Kidney (tissue), 14 donors: ENCODE data around the gene AP1M1. TPM values are rescaled to one million over a fixed set of nuclear protein-coding genes. Genes with fewer than 3 reads are reported as not detected.

Experiments
- DNase-seq, 5 donors: peaks; one replicate each; pipeline ENCODE4 v3.0.0-alpha.2; 2013 to 2020
- FAIRE-seq: peaks from 2 replicates; lab custom pipeline; 2012; peaks lifted over from hg19 to GRCh38; lab: Jason Lieb, UNC
- H3K27ac ChIP-seq, 2 donors: one replicate each; pipeline ENCODE4 v1.7.0; 2013; ENCODE audit warnings: low read depth in 2 of 2, low read length in 2 of 2, inconsistent platforms in 1 of 2
- H3K27me3 ChIP-seq: one replicate; pipeline ENCODE4 v1.7.1; 2013; ENCODE audit warnings: low read length, inconsistent platforms; ENCODE audit not compliant: control insufficient read depth, insufficient read depth
- H3K36me3 ChIP-seq, 3 donors: one replicate each; pipeline versions ENCODE4 v1.7.0 to v1.7.1; 2013; ENCODE audit warnings: low read length in 3 of 3, control low read depth in 1 of 3, inconsistent platforms in 1 of 3; ENCODE audit not compliant: insufficient read depth in 3 of 3, control insufficient read depth in 2 of 3
- H3K4me1 ChIP-seq, 3 donors: one replicate each; pipeline versions ENCODE4 v1.7.0 to v1.7.1; 2013; ENCODE audit warnings: low read length in 3 of 3, inconsistent platforms in 1 of 3, low read depth in 1 of 3; ENCODE audit not compliant: control insufficient read depth in 2 of 3, insufficient read depth in 2 of 3
- H3K4me3 ChIP-seq, 3 donors: one replicate each; pipeline versions ENCODE4 v1.7.0 to v1.8.1; 2013; ENCODE audit warnings: low read length in 3 of 3, control low read depth in 1 of 3, inconsistent platforms in 1 of 3
- H3K9ac ChIP-seq, 3 donors: one replicate each; pipeline versions ENCODE4 v1.7.0 to v1.7.1; 2013; ENCODE audit warnings: low read length in 3 of 3, control low read depth in 1 of 3, inconsistent platforms in 1 of 3
- H3K9me3 ChIP-seq, 3 donors: one replicate each; pipeline versions ENCODE4 v1.7.0 to v1.7.1; 2013; ENCODE audit warnings: low read length in 3 of 3, control low read depth in 1 of 3, inconsistent platforms in 1 of 3; ENCODE audit not compliant: control insufficient read depth in 2 of 3, insufficient read depth in 1 of 3
- intact Hi-C: fragments of 100-400 bp; cut with DNase I; formaldehyde crosslinking; loops from one replicate; pipeline ENCODE4 v1.11.1; 2022
- polyA plus RNA-seq: library from polyadenylated mRNA; stranded (reverse); fragments of 350-450 nt; fragmentation: Illumina TruSeq; extraction: RNeasy Lipid Tissue Mini Kit (QIAGEN cat#74804); gene quantifications from one replicate; pipeline ENCODE4 v1.2.3, GENCODE V29; 2014; ENCODE audit warnings: low read depth, low replicate concordance; ENCODE audit not compliant: insufficient read depth
- total RNA-seq: library from RNA; stranded (reverse); fragmentation: NEBNext Ultra II Directional; extraction: Animal tissue kit (Norgen Biotek cat#: 25700); gene quantifications from one replicate; pipeline ENCODE4 v1.2.1, GENCODE V29; 2021
- TF ChIP-seq, protein P1 (sequence below): IDR thresholded peaks from 3 replicates; pipeline ENCODE4 v1.5.1; 2012; ENCODE audit warnings: mild to moderate bottlenecking, moderate library complexity, borderline replicate concordance; ENCODE audit not compliant: insufficient read depth; ENCODE audit errors: extremely low read depth
- donor health status: control.
- donor health status: control.
- donor health status: control.
- donor health status: control.
- donor health status: control.
- donor health status: DM: yes; HTN: yes; CAD: no.
- donor health status: Normal renal cell carcinoma (clear cell type).

The AP1M1 gene
- total and polyA plus RNA-seq, 2 donors from 2014 or later = 56.0 to 67.8 TPM

GRCh38 chr19:16185123-16185767, 12.5 kb upstream of the AP1M1 start, which contains the start of gene FAM32A:
FAM32A (plus strand) TSS chr19:16185410; CDS start chr19:16185443, 33 bp downstream.
- TF ChIP-seq, protein P1, sequence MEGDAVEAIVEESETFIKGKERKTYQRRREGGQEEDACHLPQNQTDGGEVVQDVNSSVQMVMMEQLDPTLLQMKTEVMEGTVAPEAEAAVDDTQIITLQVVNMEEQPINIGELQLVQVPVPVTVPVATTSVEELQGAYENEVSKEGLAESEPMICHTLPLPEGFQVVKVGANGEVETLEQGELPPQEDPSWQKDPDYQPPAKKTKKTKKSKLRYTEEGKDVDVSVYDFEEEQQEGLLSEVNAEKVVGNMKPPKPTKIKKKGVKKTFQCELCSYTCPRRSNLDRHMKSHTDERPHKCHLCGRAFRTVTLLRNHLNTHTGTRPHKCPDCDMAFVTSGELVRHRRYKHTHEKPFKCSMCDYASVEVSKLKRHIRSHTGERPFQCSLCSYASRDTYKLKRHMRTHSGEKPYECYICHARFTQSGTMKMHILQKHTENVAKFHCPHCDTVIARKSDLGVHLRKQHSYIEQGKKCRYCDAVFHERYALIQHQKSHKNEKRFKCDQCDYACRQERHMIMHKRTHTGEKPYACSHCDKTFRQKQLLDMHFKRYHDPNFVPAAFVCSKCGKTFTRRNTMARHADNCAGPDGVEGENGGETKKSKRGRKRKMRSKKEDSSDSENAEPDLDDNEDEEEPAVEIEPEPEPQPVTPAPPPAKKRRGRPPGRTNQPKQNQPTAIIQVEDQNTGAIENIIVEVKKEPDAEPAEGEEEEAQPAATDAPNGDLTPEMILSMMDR = peak; percentile 21
- Histone ChIP-seq H3K4me1 (peaks cover 0 to 5% (median 0%) of the 10 kb centered on the region in 3 donors), H3K9me3 (no peaks in the 10 kb centered on the region), H3K4me3 (peak within 1 kb of the TSS; percentile 90 to 95 (median 95)), H3K27ac (peak within 1 kb of the TSS; percentile 60 to 71), H3K36me3 (peaks cover 6 to 12% (median 10%) of the 10 kb centered on the region in 3 donors), H3K9ac (peak within 1 kb of the TSS; percentile 79 to 97 (median 90)), H3K27me3 (no peaks in the 10 kb centered on the region)
- intact Hi-C loops = no loop called here
- DNase-seq (peak; percentile 99 to 100 (median 100)), FAIRE-seq (peak; percentile 95)

- TF ChIP-seq, protein P1 = no peak
- peaks cover 6 to 17% (median 15%) of the 10 kb centered on the region in 3 donors for H3K36me3 ChIP-seq
- H3K27ac ChIP-seq = peak overlapping the region in 1 of 2 donors; percentile 71
- H3K4me1 ChIP-seq = peaks cover 0 to 5% (median 0%) of the 10 kb centered on the region in 3 donors
- peak overlapping the region; percentile 90 to 95 (median 95) for H3K4me3 ChIP-seq
- no peaks in the 10 kb centered on the region for H3K9me3 ChIP-seq
- peak in 4 of 5 donors; percentile 63 to 80 (median 68) for DNase-seq
- intact Hi-C loops = no loop called here
- peak overlapping the region; percentile 79 to 97 (median 90) for H3K9ac ChIP-seq
- H3K27me3 ChIP-seq = no peaks in the 10 kb centered on the region
- no peak for FAIRE-seq
These were observed 12.0 kb upstream of the AP1M1 start for GRCh38 chr19:16185768-16186123.

GRCh38 chr19:16188521-16188920, 9.2 kb upstream of the AP1M1 start:
- TF ChIP-seq, protein P1 = no peak
- Histone ChIP-seq H3K4me3 (no peak overlapping the region), H3K36me3 (peaks cover 6 to 28% (median 26%) of the 10 kb centered on the region in 3 donors), H3K4me1 (peaks cover 0 to 5% (median 0%) of the 10 kb centered on the region in 3 donors), H3K27ac (no peak overlapping the region), H3K9ac (no peak overlapping the region), H3K9me3 (no peaks in the 10 kb centered on the region), H3K27me3 (no peaks in the 10 kb centered on the region)
- intact Hi-C loops = no loop called here
- DNase-seq (no peak), FAIRE-seq (no peak)
